Left colon (tissue), 2 donors: ENCODE measurements around the gene SPATS2L. TPM values are rescaled to one million over a fixed set of nuclear protein-coding genes. Genes with fewer than 3 reads are reported as not detected.

Source experiments
- ATAC-seq: fragments of 200-7000 bp; cut with Tn5 transposase; one replicate; pipeline ENCODE4 v1.9.1; 2020; ENCODE audit warnings: mild to moderate bottlenecking, moderate library complexity
- DNase-seq, 2 donors: peaks; one replicate each; pipeline ENCODE4 v3.0.0-alpha.2; 2020
- intact Hi-C, 2 donors: fragments of 100-400 bp; cut with DNase I in 1 of 2; cut with micrococcal nuclease in 1 of 2; formaldehyde crosslinking; loops; one replicate each; pipeline versions ENCODE4 v1.11.2 to v1.14.0; 2022; cut with DNase I, micrococcal nuclease
- long read RNA-seq: library from polyadenylated mRNA; unstranded; transcript quantifications from one replicate; pipeline ENCODE4 v2.0.0, GENCODE V29; 2021
- total RNA-seq, 2 donors: library from RNA; stranded (reverse); fragmentation: NEBNext Ultra II Directional; extraction: Animal tissue kit (Norgen Biotek cat#: 25700); gene quantifications; one replicate each; pipeline ENCODE4 v1.2.1, GENCODE V29; 2021
- donor health status: DM: no; HTN: no; CAD: no.
- donor health status: DM: yes; HTN: yes; CAD: no.

SPATS2L gene
- 100 to 1,000 TPM; 157 to 240 TPM for total RNA-seq
- long read RNA-seq, transcript SPATS2L-204 (13 exons, 2,463 nt), result major isoform, 15 of 138 reads
- long read RNA-seq, transcript SPATS2L-202 (12 exons, 2,119 nt), result minor isoform, 8 of 138 reads
- long read RNA-seq, partial matches to known transcripts, result 41 of 138 reads
- long read RNA-seq, other reads (novel, unspliced or antisense), result 69 of 138 reads

GRCh38 chr2:200306196-200306930 lies at the start of gene SPATS2L:
Gene SPATS2L, plus strand, starts transcription at chr2:200306693. Its CDS starts 82,552 bp downstream, at chr2:200389245.
- intact Hi-C loops, result no loop called here
- DNase-seq, result peak; percentile 77 to 83
- ATAC-seq, result peak; percentile 72

- DNase-seq (no peak), ATAC-seq (no peak)
- intact Hi-C loops, result no loop called here
Measured at GRCh38 chr2:200257570-200257969, 48.9 kb upstream of the SPATS2L start.

- DNase-seq, result no peak
- ATAC-seq, result no peak
- intact Hi-C loops, result no loop called here
Measured at GRCh38 chr2:200258081-200258480, 48.4 kb upstream of the SPATS2L start.

DNA sequence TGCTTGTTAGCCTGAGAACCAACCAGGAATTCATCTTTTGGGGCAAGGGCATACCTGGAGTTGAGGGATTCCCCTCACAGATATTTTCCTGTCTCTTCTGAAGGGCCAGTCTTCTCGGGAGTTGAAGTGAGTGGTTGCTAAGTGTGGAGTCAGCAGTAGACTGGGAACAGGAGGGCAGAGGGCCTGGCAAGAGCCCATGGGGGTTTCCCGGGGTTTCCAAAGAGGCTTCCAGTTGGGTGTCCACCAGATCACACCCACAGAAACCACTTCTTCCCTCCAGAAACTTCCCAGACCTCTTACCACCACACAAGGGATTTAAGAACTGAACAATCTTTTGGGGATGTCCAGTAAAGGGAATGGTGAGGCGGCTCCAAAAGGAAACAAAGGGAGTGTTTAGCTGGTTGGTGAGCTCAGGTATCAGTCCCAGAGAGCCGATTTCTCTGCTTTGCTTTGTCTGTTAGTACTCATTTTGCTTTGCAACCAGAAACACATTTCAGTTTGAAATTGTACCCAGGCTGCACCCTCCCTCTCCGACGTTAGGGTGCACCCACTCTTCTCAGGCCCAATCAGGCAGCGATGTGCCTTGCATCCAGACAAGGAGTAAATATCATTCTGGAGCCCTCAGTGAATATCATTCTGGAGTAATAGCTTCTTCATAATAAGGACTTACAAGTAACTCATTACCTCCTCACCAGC lies 47.5 kb upstream of the SPATS2L start:
- no peak for ATAC-seq
- intact Hi-C loops, result no loop called here
- no peak for DNase-seq

DNA sequence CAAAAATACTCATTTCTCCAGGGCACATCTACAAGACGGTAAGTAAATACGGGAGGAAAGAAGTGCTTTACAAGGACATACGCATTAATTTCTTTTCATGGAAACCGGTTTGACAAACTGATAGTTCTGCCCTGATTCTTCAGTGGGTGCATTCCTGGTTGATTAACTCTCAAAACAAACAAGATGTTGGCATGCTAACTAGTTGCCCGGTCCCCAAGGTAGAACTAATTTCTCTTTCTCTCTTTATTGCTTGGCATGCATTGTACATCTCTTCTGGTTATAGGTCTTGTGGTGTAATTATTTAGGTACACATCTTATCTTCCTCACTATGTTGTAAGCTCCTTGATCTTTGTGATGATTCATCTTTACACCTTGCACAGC lies 46.9 kb upstream of the SPATS2L start:
- no peak for DNase-seq
- no peak for ATAC-seq
- intact Hi-C loops, result no loop called here

- DNase-seq, result no peak
- peak; percentile 34 for ATAC-seq
- intact Hi-C loops, result no loop called here
Measured at GRCh38 chr2:200262047-200262446, 44.4 kb upstream of the SPATS2L start.

- intact Hi-C loops, result no loop called here
- ATAC-seq (peak; percentile 29), DNase-seq (no peak)
Measured at GRCh38 chr2:200263279-200263678, 43.2 kb upstream of the SPATS2L start.

GRCh38 chr2:200264631-200265030 lies 41.9 kb upstream of the SPATS2L start:
- intact Hi-C loops, result no loop called here
- no peak for ATAC-seq

GRCh38 chr2:200266406-200266805 lies 40.1 kb upstream of the SPATS2L start:
- no peak for DNase-seq
- no peak for ATAC-seq
- intact Hi-C loops, result no loop called here

More at GRCh38 chr2:200264631-200265030, 41.9 kb upstream of the SPATS2L start:
- DNase-seq, result no peak

GRCh38 chr2:200267350-200267749 lies 39.1 kb upstream of the SPATS2L start:
- intact Hi-C loops, result no loop called here
- no peak for DNase-seq

GRCh38 chr2:200270732-200271131 lies 35.8 kb upstream of the SPATS2L start:
- intact Hi-C loops, result no loop called here
- no peak for ATAC-seq
- no peak for DNase-seq

More at GRCh38 chr2:200267350-200267749, 39.1 kb upstream of the SPATS2L start:
- ATAC-seq, result no peak

DNA sequence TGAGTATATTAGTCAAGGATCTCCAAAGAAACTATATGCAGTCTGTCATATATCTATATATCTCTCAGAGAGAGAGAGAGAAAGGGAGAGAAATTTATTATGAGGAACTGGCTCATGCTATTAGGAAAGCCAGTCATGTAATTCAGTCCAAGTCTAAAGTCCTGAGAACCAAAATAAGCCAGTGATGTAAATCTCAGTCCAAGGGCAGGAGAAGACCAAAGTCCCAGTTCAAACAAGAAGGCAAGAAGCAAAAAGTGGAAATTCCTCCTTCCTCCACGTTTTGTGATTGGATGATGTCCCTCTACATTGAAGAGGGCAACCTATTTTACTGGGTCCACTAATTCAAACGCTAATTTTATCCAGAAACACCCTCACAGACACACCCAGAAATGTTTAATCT lies 34.2 kb upstream of the SPATS2L start:
- no peak for DNase-seq
- intact Hi-C loops, result no loop called here
- ATAC-seq, result no peak

DNA sequence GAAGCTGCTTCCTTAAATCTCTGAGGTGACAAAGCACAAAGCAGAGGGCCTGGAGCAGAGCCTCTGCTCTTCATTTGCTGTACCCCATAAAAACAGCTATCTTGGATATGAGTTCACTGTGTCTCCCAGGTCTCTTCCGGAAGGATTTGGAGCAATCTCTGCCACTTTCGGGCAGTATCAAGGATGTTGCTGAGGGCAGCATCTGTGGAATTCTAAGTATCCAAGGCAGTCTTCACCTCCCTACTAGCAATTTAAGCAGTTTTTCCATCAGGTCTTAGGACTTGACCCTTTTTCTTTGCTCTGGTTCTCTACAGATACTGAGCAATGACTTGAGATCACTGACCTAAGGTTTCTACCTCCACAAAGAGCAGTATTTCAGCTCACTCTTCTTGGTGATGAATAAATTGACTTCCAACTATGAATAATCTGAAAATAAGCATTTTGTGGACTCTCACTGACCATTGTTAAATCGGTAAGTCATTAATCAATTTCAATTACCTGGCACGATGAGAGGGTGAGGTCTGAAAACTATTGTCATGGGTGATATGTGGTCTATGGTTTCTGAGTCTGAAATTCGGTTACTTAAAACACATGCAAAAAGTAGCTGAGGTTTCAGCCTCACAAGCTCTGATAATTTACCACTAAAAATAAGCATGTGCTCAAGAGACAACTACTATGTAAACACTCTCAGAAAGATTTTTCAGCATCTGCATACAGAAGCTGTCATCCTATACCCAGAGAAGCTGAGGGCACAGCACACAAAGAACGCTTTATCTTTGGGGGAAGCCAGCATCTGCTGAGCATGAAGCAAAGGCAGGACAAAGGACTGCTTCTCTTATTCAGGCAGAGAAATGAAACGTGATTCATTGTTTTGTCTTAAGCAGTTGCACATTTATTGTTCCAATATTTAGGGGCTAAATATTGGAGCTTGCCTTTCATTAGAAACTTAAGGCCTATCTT lies 32.1 kb upstream of the SPATS2L start:
- ATAC-seq (no peak), DNase-seq (no peak)
- intact Hi-C loops, result no loop called here

DNA sequence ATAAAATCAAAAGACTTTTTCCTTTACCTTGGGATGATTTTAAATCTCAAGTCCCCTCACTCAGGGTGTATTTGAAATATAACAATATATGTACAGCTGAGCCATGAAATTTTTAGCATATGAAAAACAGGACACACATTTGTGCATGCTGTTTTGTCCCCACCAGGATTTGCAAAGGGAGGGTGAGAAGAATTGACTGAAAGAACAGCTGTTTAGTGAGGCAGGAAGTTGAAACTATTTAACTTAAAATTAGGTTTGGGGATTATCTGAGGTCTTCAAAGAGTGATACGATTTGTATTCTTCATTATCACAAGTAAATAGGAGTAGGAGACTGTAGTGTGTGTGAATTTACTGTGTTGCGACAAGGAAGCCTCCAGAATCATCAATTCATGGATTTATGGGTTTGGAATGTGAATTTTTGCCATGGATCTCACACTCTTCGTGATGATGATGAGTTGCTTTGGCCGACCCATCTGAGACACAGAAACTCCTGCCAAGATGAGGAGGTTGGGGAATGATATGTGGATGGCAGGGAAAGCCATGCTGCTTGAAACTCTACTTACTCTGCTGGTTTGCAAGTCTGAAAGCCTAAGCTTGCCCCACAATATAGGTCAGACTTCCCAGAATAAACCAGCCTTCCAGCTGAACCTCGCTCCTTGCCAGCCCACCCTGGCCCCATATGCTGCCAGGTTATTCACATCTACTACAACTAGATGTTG lies 31.0 kb upstream of the SPATS2L start:
- no peak for ATAC-seq

DNA sequence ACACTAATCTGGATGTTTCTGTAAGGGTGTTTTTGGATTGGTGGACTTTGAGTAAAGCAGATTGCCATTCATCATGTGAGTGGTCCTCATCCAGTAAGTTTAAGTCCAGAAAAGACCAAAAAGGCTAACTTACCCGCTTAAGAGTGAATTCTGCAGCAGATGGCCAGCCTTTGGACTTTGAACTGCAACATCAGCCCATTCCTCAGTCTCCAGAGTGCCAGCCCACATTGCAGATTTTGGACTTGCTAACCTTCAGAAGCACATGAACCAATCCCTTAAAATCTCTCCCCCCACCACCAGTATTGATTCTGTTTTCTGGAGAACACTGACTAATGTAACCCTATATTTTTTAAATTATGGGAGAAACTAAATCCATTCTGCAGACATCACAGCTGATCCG lies 30.0 kb upstream of the SPATS2L start:
- no peak for ATAC-seq
- no peak for DNase-seq
- intact Hi-C loops, result no loop called here

More for the DNA sequence above, 31.0 kb upstream of the SPATS2L start:
- intact Hi-C loops, result no loop called here
- no peak for DNase-seq

DNA sequence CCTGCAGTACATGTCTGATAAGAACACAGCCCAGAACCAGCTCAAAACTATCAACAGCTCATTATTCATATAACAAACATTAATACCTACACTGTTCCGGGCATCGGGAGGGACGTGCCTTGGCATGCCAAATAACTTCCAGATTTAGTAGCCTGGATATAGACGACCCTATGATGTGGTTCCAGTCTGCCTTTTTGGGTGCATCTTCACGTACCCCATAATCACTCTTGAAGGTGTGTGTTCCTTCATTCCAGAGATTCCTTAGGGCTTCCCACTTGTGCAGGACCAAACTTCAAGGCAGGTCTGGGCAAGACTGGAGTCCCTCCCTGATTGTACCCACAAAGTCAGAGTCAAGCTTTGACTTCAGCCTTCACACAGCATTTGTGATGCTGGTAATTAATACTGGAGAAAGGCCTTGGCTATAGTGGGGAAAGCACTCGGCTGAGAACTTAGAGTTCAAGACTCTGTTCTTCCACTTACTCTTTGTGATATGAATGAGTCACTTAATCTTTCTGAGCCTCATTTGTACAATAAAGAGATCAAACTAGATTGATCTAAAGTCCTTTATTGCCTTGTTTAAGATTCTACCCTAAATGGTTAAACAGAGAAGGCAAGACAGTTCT lies 27.7 kb upstream of the SPATS2L start:
- no peak for ATAC-seq
- intact Hi-C loops, result no loop called here
- no peak for DNase-seq

GRCh38 chr2:200279857-200280256 lies 26.6 kb upstream of the SPATS2L start:
- DNase-seq (no peak), ATAC-seq (no peak)
- intact Hi-C loops, result no loop called here

GRCh38 chr2:200286578-200286977 lies 19.9 kb upstream of the SPATS2L start:
- no peak for DNase-seq
- intact Hi-C loops, result no loop called here
- no peak for ATAC-seq
